Neural cell (in vitro differentiated cells): Measurements from ENCODE around the gene SYT7. TPM values are rescaled to one million over a fixed set of nuclear protein-coding genes. Genes with fewer than 3 reads are reported as not detected.

Experiments
- H2AFZ ChIP-seq: fragments of 200-600, 300-800 bp; sonication (generic), shearing (Covaris generic); 2 replicates; pipeline ENCODE4 v1.6.0; 2014; ENCODE audit warnings: low read depth, mild to moderate bottlenecking, antibody characterized with exemption, low read length, moderate library complexity
- H3F3A ChIP-seq: fragments of 200-600 bp; shearing (Covaris generic); 2 replicates; pipeline ENCODE4 v1.6.1; 2016; ENCODE audit warnings: mild to moderate bottlenecking, moderate library complexity, mixed read lengths, antibody characterized with exemption, low read length; ENCODE audit not compliant: insufficient read depth, poor library complexity, severe bottlenecking
- H3K27ac ChIP-seq: fragments of 200-600, 300-800 bp; sonication (generic), shearing (Covaris generic); 2 replicates; pipeline ENCODE4 v1.5.1; 2014; ENCODE audit warnings: mild to moderate bottlenecking, low read length, moderate library complexity
- H3K27me3 ChIP-seq: fragments of 300-800, 200-600 bp; sonication (generic), shearing (Covaris generic); 2 replicates; pipeline ENCODE4 v1.6.0; 2014; ENCODE audit warnings: mild to moderate bottlenecking, low read depth, low read length, moderate library complexity; ENCODE audit not compliant: insufficient read depth
- H3K36me3 ChIP-seq: fragments of 300-800, 200-600 bp; sonication (generic), shearing (Covaris generic); 2 replicates; pipeline ENCODE4 v1.5.1; 2014; ENCODE audit warnings: mild to moderate bottlenecking, antibody characterized with exemption, low read length, moderate library complexity; ENCODE audit not compliant: insufficient read depth
- H3K4me2 ChIP-seq: fragments of 300-800, 200-600 bp; sonication (generic), shearing (Covaris generic); 2 replicates; pipeline ENCODE4 v1.6.0; 2014; ENCODE audit warnings: mild to moderate bottlenecking, low read length
- H3K4me3 ChIP-seq: fragments of 300-800, 200-600 bp; sonication (generic), shearing (Covaris generic); 2 replicates; pipeline ENCODE4 v1.5.1; 2014; ENCODE audit warnings: mild to moderate bottlenecking, low read length, moderate library complexity
- H3K79me2 ChIP-seq: fragments of 200-600 bp; shearing (Covaris generic); replicated peaks from 2 replicates; pipeline ENCODE4 v1.6.0; 2014; ENCODE audit warnings: mild to moderate bottlenecking, low read length, moderate library complexity; ENCODE audit not compliant: insufficient read depth
- H3K9ac ChIP-seq: fragments of 300-800, 200-600 bp; sonication (generic), shearing (Covaris generic); 2 replicates; pipeline ENCODE4 v1.6.1; 2016; ENCODE audit warnings: mild to moderate bottlenecking, low read length, mixed read lengths
- H3K9me2 ChIP-seq: fragments of 200-600 bp; shearing (Covaris generic); 2 replicates; pipeline ENCODE4 v1.6.1; 2016; ENCODE audit warnings: mild to moderate bottlenecking, low read length, mixed read lengths; ENCODE audit not compliant: insufficient read depth
- H3K9me3 ChIP-seq: fragments of 200-600, 300-800 bp; sonication (generic), shearing (Covaris generic); 2 replicates; pipeline ENCODE4 v1.6.1; 2016; ENCODE audit warnings: mild to moderate bottlenecking, mixed run types, low read length, moderate library complexity, mixed read lengths
- H4K20me1 ChIP-seq: fragments of 200-600 bp; shearing (Covaris generic); 2 replicates; pipeline ENCODE4 v1.6.1; 2016; ENCODE audit warnings: mild to moderate bottlenecking, mixed run types; ENCODE audit not compliant: insufficient read depth
- CTCF ChIP-seq: fragments of 450-650 bp; IDR thresholded peaks from 2 replicates; pipeline ENCODE4 v1.5.1; 2014; ENCODE audit warnings: antibody characterized with exemption, mild to moderate bottlenecking, moderate library complexity; ENCODE audit not compliant: poor library complexity, severe bottlenecking
- EP300 ChIP-seq: fragments of 450-650 bp; conservative IDR thresholded peaks from 2 replicates; pipeline ENCODE4 v1.6.1; 2014; ENCODE audit warnings: antibody characterized with exemption, mild to moderate bottlenecking, moderate library complexity; ENCODE audit not compliant: poor library complexity, severe bottlenecking
- EZH2 ChIP-seq: fragments of 200-600, 300-800 bp; shearing (Covaris generic), sonication (generic); IDR thresholded peaks from 2 replicates; pipeline ENCODE4 v1.6.1; 2014; ENCODE audit warnings: antibody characterized with exemption, low read length, borderline replicate concordance, mild to moderate bottlenecking; ENCODE audit not compliant: insufficient read depth, poor library complexity, severe bottlenecking
- MXI1 ChIP-seq: fragments of 450-650 bp; conservative IDR thresholded peaks from 2 replicates; pipeline ENCODE4 v1.6.1; 2014; ENCODE audit warnings: antibody characterized with exemption, mild to moderate bottlenecking; ENCODE audit not compliant: poor library complexity, severe bottlenecking
- POLR2AphosphoS5 ChIP-seq: IDR thresholded peaks from 2 replicates; pipeline ENCODE4 v1.6.1; 2012
- RAD21 ChIP-seq: fragments of 450-650 bp; conservative IDR thresholded peaks from 2 replicates; pipeline ENCODE4 v1.6.1; 2014; ENCODE audit warnings: antibody characterized with exemption, mild to moderate bottlenecking, moderate library complexity
- REST ChIP-seq: IDR thresholded peaks from 2 replicates; pipeline ENCODE4 v1.6.1; 2012; ENCODE audit warnings: borderline replicate concordance
- SMC3 ChIP-seq: fragments of 450-650 bp; conservative IDR thresholded peaks from 2 replicates; pipeline ENCODE4 v1.6.1; 2014; ENCODE audit warnings: antibody characterized with exemption, mild to moderate bottlenecking, moderate library complexity; ENCODE audit not compliant: poor library complexity
- TAF1 ChIP-seq: IDR thresholded peaks from 2 replicates; pipeline ENCODE4 v1.6.1; 2012; ENCODE audit warnings: low read depth
- polyA plus RNA-seq: library from polyadenylated mRNA; depleted of rRNA; stranded (reverse); fragments of >200 nt; gene quantifications from 2 replicates; pipeline ENCODE4 v1.2.3, GENCODE V29; 2014

SYT7 gene
- polyA plus RNA-seq, 1 donor from 2014 or later: 14.0 TPM

- no peaks in the 10 kb centered on the region for H3K27me3 ChIP-seq
- TF ChIP-seq MXI1: no peak
- TF ChIP-seq EZH2: no peak
- TF ChIP-seq RAD21: no peak
- no peak for TF ChIP-seq SMC3
- no peak for TF ChIP-seq TAF1
- TF ChIP-seq CTCF: no peak
- no peak for TF ChIP-seq REST
- TF ChIP-seq POLR2AphosphoS5: no peak
- TF ChIP-seq EP300: no peak
- no peaks in the 10 kb centered on the region for H3K9me2 ChIP-seq
- no peak overlapping the region for H3K4me2 ChIP-seq
- no peak overlapping the region for H3K9ac ChIP-seq
- H3K36me3 ChIP-seq: no peaks in the 10 kb centered on the region
- H3K4me3 ChIP-seq: no peak overlapping the region
- H3K9me3 ChIP-seq: no peaks in the 10 kb centered on the region
- H3K27ac ChIP-seq: no peak overlapping the region
- no peaks in the 10 kb centered on the region for H3F3A ChIP-seq
- H3K79me2 ChIP-seq: no peaks in the 10 kb centered on the region
- no peak overlapping the region for H2AFZ ChIP-seq
- no peaks in the 10 kb centered on the region for H4K20me1 ChIP-seq
Measured at GRCh38 chr11:61524963-61525587, 55.8 kb downstream of the SYT7 start.

GRCh38 chr11:61524446-61524845, 56.4 kb downstream of the SYT7 start:
- no peaks in the 10 kb centered on the region for H3K27me3 ChIP-seq
- no peak overlapping the region for H3K4me3 ChIP-seq
- no peak overlapping the region for H3K27ac ChIP-seq
- no peaks in the 10 kb centered on the region for H3K79me2 ChIP-seq
- TF ChIP-seq EZH2 (no peak), SMC3 (no peak), CTCF (no peak), EP300 (no peak), REST (no peak), MXI1 (no peak), POLR2AphosphoS5 (no peak), RAD21 (no peak), TAF1 (no peak)
- H3K9me2 ChIP-seq: no peaks in the 10 kb centered on the region
- H3K9ac ChIP-seq: no peak overlapping the region
- H3K36me3 ChIP-seq: no peaks in the 10 kb centered on the region
- H3K9me3 ChIP-seq: no peaks in the 10 kb centered on the region
- no peak overlapping the region for H2AFZ ChIP-seq
- no peaks in the 10 kb centered on the region for H4K20me1 ChIP-seq
- H3F3A ChIP-seq: no peaks in the 10 kb centered on the region
- no peak overlapping the region for H3K4me2 ChIP-seq
